ENCODE results near the gene SRP54.

Gene SRP54

DNA sequence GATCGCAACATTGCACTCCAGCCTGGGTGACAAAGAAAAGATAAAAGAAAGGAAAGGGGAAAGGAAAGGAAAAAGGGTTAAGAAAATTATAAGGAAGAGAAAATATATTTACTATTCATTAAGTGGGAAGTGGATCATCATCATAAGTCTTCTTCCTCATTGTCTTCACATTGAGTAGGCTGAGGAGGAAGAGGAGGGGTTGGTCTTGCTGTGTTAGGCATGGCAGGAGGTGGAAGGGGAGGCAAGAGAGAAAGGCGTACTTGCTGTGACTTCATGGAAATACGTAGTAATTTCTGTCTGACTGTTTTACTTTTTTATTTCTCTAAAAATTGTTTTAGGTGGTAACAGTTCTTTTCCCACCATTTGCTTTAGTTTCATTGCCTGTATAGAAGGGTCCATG, 89.4 kb downstream of the SRP54 start:
- H3K27ac ChIP-seq = no peak overlapping the region
- TF ChIP-seq, protein P1, sequence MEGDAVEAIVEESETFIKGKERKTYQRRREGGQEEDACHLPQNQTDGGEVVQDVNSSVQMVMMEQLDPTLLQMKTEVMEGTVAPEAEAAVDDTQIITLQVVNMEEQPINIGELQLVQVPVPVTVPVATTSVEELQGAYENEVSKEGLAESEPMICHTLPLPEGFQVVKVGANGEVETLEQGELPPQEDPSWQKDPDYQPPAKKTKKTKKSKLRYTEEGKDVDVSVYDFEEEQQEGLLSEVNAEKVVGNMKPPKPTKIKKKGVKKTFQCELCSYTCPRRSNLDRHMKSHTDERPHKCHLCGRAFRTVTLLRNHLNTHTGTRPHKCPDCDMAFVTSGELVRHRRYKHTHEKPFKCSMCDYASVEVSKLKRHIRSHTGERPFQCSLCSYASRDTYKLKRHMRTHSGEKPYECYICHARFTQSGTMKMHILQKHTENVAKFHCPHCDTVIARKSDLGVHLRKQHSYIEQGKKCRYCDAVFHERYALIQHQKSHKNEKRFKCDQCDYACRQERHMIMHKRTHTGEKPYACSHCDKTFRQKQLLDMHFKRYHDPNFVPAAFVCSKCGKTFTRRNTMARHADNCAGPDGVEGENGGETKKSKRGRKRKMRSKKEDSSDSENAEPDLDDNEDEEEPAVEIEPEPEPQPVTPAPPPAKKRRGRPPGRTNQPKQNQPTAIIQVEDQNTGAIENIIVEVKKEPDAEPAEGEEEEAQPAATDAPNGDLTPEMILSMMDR (conservative IDR thresholded peaks at IDR 0.05) = no peak
- no peak for TF ChIP-seq ZFX (IDR thresholded peaks at IDR 0.05)

DNA sequence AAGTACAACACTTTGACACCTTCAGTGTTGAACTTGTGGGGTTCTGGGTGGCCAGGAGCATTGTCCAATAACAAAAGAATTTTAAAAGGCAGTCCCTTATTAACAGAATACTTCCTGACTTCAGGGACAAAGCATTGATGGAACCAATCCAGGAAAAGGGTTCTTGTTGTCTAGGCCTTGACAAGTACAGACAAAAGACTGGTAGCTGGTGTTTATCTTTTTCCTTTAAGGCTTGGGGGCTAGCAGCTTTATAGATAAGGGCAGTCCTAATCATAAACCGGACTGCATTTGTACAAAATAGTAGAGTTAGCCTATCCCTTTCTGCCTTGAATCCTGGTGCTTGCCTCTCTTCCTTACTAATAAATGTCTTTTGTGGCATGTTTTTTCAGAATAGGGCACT, 90.7 kb downstream of the SRP54 start:
- no peak overlapping the region for H3K27ac ChIP-seq
- no peak for TF ChIP-seq ZFX (IDR thresholded peaks at IDR 0.05)

DNA sequence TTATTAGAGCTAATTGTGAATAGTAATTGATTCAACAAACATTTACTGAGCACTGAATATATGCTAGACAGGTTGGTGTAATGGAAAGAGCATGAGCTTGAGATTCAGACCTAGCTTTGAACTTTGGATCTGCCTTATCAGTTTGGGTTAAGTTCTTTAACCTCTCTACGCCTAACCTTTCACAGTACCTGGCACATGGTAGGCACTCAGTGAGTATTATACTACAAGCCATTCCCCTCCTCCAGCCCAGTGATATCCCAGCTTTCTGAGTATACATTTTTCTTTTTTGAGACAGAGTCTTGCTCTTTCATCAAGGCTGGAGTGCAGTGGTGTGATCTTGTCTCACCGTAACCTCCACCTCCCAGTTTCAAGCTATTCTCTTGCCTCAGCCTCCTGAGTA, 95.3 kb downstream of the SRP54 start:
- H3K27ac ChIP-seq = no peak overlapping the region
- TF ChIP-seq ZFX (IDR thresholded peaks at IDR 0.05) = no peak
- TF ChIP-seq, protein P1 (conservative IDR thresholded peaks at IDR 0.05) = no peak

Measured in C4-2B (cell line).